CD4-positive, alpha-beta T cell treated with Interleukin-17A for 1 hour (primary cell): Measurements from ENCODE around the gene KCNMA1.
"Not testable (repeated sequence)": the region's sequence is repeated elsewhere in the genome, so short reads cannot be mapped to it uniquely, and the experiment has no call there.

ENCODE experiments used
- DNase-seq: peaks from one replicate; pipeline ENCODE4 v3.0.0-alpha.2; 2020

KCNMA1 gene

DNA sequence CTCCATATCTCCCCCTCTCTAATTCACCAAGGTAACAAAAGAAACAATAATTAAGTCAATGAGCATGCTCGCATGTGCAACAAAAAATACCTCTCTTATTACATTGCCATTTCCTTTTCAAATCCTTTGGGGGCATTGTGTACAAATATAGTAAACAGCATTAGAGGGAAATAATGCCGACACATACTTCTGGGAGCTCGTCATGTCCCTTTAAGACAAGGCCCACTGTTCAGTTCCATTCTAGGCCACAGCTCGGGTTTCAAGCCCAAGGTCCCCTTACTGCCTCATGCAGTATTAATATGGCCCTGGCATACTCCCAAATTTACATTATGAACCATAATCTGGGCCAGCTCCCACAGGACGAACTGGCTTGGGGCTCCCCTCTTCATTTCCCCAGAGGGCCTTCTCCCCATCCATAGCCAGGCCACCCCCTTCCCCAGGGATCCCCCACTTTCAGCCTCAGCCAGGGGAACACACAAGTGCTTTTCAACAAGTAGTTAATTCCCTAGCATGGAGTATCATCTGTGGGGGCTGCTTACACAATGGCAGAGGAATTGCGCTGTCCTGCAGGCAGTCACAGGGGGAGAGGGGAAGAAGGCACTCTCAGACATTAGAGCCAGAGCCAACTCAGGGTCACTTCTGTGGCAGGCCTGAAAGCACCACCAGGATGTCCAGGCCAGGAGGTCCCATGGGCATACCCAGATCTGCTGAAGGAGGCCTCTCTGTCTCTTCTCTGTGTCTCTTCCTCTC, 110.6 kb downstream of the KCNMA1 start:
- DNase-seq, result no peak

DNA sequence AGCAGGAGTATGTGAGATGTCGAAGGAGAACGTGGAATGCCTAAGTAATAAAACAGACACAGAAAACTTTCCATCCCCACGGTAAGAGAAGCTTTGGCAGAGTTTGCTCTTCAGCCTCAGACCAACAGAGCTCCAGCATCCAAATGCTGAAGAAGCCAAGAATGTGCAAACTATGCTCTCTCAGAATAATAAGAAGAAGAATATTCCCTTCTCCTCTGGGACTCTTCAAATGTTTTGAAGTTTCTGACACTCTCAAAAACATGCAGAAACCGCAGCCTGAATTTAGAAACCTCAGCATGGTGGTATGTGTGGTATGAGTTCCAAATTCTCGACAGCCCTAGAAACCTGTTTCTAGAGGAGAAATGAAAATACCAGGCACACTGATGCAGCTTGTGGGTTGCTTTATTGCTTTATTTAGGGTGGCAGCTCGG, 113.3 kb downstream of the KCNMA1 start:
- DNase-seq, result no peak

DNA sequence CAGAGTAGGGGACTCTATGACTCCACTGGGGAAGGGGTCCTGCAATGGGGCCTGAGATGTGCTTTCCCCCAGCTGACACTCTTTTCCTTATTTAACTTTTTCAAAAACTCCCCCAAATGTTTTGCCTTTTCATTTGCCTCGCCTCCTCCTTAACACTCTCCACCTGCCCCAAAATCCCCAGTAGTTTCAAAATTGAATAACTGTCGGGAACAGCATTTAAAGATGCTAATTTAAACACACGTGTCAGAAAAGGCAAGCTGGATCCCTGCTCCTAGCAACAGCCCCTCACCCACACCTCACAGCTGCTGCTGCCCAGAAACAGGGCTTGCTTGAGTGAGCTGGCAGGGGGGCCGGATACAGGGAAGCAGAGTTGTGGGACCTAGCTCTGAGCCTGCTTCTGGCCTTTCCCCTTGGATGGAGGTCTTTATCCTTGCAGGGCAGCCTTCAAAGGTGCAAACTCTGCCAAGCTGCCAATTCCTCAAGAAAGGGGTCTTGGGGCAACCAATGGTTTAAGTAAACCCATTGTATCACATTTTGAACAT, 115.3 kb downstream of the KCNMA1 start:
- no peak for DNase-seq

DNA sequence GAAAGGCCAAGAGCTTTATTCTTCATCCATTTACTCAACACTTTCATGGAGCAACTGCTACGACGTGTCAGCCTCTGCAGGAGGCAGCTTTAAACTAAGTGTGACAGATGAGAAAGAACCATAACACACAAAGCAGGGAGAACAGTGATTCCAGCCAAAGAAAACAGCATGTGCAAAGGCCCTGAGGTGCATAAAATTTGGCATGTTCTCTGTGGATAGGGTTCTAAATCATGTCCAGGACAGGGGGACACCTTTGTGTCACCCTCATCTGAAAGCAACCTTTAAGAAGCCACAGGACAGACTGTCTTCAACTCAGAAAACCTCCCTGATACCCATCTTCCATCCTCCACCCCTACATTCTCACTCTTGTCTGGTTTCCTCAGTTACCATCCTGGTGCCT, 116.6 kb downstream of the KCNMA1 start:
- DNase-seq, result no peak

DNA sequence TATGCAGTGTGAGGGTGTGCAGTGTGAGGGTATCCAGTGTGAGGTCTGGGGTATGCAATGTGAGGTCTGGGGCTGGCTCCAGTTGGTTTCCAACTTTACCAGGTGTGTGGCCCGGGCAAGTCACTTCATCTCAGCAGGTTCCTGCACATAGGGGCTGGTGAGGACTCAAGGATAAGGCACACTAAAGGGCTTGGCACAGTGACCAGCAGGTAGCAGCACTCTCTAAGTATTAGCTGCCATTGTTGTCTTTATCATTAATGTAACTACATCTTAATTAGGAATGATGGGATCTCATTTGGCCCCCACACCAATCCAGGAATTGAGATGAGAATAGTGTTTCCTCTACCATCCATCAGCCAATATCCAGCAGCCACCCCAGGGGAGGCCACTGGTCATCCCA, 117.3 kb downstream of the KCNMA1 start:
- DNase-seq, result no peak

DNA sequence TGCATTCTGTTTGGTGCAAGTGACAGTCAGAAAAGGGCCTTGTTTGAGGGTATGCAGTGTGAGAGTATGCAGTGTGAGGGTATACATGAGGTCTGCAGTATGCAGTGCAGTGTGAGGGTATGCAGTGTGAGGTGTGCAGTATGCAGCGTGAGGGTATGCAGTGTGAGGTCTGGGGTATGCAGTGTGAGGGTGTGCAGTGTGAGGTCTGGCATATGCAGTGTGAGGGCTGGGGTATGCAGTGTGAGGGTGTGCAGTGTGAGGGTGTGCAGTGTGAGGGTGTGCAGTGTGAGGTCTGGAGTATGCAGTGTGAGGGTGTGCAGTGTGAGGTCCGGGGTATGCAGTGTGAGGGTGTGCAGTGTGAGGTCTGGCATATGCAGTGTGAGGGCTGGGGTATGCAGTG, 117.8 kb downstream of the KCNMA1 start:
- DNase-seq, result not testable (repeated sequence)

DNA sequence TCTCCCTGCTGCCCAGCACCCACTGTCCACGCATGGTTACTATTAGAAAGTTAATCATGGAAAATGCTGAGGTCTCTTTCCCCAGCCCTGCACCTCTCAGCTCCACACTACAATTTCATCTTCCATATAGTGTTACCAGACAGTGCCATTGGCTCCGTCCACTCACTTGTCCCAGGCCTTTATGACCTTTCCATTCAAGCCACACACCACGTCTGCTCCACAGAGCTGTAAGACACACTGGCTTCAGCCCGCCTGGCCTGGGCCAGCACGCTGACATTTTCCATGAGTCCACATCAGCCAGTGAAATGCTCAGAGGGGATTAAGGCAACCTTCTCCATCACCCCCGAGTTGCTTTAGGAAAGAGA, 118.7 kb downstream of the KCNMA1 start:
- no peak for DNase-seq

DNA sequence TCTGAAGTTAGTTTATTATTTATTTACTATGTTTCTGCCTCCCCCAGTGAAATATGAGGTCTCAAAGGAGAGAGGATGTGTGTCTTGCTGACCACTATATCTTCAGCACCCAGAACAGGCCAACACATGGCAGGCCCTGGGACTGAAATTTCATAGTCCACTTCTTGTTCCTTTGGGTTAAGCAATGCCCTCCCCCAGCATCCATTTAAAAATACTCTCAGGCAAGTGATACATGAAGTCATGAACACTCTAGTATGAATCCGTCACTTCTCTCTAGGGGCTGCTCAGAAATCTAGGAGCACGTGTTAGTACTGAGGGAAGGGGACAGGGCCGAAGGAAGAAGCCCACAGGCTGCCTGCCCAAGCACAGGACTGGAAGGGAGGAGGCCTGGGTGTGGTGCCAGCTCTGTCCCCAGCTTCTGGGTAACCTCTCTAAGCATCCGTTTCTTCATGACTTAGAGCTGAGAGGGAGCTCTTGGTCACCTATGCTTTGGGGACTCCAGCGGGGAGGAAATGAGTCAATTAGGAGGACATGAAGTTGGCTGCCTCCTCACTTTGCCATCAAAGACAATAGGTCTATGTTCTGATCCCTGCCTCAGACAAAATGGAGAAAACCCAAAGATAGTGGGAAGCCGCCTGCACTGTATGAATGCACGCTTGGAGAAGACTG, 119.2 kb downstream of the KCNMA1 start:
- DNase-seq, result no peak

DNA sequence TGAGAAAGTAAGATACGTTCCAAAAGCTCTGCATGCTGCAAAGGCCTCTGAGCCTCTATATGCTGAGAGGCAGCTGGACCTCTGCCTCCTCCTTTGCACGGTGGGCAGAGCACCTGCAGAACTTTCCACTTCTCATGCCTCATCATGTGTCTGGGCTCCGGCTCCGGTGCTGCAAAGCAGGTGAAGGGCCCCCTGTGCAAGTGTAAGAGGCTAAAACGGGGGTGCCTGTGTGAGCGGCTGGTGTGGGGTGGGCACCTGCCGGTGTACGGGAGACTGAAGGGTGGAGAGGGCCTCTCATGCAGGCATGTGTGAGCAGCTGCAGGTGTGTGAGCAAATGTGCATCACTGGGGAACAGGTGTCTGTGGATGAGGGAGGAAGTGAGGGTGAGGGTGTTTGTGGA, 121.0 kb downstream of the KCNMA1 start:
- DNase-seq, result no peak

DNA sequence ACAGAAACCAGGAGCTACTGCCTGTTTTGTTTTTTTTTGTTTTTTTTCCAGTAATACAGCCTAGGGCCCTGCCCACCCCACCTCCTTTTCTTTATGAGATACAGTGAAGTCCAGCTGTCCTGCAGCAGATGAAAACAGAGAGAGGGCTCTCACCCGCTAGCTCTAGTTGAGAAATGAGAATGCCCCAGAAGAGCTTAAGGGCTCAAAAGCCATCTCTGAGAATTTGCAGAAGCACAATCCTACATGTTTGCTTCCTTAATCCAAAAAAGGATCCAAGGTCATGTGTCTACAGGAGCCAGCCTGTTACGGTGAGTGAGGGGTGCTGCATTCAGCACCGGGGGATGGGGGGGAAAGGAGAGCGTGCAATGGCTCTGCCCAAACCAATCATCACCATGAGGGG, 122.7 kb downstream of the KCNMA1 start:
- no peak for DNase-seq

DNA sequence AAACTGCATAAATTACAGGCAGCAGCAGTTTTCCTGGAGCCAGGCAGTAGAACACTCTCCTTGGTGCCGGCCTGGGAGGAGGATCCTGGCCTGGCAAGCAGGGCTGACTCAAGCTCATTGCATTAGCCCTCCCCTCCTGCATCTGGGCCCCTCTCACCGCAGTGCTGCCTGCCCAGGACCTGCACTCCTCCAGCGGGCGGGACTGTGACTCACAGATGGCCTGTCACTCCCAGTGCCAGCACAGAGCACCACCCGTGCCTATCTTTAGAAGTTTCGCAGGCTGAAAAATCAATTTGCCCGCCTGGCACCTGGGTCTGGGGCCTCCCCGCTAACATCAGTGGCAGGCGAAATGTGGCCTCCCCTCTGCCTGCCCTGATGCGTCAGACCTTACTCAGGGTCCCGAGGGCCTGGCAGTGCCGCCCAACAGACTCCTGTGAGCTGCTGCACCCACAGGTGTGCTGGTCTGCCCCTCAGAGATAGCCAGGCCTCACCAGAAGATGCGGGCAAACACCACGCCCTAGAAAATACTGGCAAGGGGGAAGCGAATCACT, 123.8 kb downstream of the KCNMA1 start:
- DNase-seq, result no peak

DNA sequence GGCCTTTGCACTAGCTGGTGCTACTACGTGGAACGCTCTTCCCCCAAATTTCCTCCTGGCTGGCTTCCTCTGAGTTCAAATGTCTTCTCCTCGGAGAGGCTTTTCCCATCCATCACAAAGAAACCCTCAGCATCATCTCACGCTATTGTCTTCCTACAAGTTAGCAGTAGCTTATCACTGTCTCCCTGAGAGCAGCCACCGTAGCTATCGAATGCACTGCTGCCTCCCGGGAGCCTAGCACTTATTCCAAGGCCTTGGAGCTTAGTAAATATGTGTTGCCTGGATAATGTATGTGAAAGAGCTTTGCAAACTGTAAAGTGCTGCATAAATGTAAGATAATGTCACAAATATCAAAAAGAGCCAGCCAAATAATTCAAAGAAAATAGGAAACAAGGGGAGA, 124.4 kb downstream of the KCNMA1 start:
- DNase-seq, result no peak

DNA sequence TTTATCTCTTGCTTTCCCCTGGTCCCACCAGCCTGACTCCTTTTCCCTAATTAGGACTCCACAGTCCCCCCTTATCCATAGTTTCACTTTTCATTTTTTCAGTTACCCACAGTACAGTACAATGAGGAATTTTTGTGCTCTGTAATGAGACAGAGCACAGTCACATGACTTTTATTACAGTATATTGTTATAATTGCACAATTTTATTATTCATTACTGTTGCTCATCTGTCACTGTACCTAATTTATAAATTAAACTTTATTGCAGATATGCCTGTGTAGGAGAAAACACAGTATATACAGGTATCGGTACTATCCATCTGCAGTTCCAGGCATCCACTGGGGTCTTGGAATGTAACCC, 125.4 kb downstream of the KCNMA1 start:
- no peak for DNase-seq

DNA sequence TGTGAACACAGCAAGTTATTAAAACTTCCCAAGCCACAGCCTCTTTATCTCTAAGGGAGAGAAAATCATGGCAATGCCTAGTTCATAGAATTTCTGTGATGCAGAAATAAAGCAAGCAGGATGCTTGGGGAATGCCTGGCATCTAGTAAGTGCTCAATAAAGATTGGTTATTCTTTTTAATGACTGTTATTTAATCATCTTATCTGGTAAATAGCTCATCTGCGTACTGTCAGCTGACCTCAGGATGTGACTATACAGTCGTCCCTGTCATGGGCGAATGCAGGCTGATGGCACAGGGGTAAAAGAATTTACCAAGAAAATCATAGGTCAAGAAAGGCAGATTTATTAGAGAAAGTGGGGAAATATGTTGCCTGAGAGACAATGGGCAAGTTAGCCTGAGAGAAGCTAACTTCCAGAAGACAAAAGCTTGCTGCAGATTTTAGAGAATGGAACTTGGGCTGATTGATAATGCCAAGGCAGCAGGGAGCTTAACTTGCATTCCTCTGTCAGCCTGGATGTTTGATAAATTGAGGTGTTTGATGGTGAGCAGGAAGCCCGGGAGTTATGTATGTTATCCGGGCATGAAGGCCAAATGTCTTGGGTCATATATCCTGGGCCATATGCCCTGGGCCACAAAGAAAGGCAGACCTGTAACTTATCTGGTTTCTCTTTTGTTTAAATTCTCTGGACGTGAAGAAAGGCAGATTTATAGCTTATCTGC, 126.0 kb downstream of the KCNMA1 start:
- no peak for DNase-seq

DNA sequence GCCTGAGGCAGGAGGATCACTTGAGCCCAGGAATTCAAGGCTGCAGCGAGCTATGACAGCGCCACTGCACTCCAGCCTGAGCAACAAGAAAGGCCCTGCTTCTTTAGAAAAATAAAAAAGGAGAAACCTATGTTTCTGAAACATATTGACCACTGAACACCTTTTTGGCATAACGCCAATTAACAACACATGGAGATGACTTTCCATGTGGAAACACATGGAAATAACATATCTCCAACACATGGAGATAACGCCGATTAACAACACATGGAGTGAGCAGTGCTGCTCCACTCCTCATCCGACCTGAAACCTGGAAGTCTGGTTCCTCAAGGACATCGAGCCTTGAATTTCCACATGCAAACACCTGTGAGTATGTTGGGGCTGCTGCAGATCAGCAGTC, 126.9 kb downstream of the KCNMA1 start:
- DNase-seq, result no peak

DNA sequence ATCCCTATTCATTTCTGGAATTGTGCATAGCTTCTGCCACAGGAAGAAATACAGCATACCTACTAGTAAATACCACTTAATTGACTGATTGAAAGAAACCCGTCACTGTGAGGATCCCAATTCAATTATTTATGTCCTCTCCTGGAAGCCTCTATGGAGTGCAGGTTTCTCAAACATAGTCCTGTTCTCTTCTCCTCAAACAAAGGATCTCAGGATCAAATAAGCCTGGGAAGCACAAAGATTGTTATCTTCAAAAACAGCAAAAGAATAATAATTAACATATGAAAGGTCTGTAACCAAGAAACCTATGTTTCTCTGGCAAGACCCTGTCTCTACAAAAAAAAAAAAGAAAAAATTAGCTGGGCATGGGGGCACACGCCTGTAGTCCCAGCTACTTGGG, 127.3 kb downstream of the KCNMA1 start:
- DNase-seq, result no peak

DNA sequence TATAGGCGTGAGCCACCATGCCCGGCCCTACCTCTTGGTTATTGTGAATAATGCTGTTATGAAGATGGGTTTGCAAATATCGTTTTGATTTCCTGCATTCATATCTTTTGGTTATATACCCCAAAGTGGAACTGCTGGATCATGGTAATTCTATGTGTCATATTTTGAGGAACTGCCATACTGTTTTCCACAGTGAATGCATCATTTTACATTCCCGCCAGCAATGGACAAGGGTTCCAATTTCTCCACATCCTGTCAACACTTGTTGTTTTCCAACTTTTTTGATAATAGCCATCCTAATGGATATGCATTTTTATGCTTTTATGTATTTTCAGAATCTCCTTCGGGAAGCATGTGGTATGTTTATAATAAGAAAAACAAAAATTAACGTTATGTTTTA, 128.2 kb downstream of the KCNMA1 start:
- DNase-seq, result no peak

DNA sequence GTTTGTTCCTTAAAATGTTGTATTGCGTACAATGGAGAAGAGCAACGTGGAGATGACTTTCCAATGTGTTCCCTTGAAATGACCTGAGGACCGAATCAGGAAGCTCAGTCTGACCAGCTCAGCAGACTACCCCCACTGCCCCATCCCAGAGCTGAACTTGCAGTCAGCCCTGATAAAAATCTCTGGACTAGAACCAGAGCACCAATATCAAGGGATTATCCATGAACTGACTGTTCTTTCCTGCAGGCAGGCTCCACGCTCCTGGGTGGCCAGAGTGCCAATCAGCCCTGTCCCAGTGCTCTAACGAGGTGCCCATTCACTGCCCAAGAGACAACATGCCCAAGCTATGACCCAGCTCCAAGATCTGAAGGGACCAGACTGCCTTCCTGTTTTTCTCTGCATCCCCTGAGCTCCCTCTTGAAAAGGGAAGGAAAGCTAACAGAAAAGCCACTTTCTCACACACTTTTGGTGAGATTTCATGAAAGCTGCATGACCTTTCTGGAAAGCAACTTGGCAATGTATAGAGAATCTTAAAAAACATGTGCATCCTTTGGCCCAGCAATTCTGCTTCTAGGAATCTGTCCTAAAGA, 130.2 kb downstream of the KCNMA1 start:
- no peak for DNase-seq

DNA sequence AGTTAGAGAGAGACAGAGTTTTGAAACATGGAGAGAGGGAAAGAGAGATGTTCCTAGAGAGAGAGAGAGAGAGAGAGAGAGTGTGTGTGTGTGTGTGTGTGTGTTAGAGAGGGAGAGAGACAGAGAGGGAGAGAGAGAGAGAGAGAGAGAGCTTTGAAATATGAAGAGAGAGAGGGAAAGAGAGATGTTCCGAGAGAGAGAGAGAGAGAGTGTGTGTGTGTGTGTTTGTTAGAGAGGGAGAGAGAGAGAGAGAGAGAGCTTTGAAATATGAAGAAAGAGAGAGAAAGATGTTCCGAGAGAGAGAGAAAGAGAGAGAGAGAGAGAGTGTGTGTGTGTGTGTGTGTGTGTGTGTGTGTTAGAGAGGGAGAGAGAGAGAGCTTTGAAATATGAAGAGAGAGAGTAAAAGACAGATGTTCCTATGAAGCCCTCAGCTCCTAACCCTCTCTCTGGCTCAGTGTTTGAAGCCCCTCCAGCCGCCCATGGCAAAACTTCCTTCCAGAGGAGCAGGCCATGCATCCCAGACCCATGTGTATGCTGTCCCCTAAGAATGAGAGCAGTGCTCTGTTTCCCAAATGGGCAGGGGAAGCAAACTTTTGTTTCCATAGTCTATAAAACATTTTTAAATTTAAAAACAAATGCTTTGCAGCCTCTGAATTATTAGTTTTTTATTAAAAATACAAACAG, 130.9 kb downstream of the KCNMA1 start:
- DNase-seq, result no peak

DNA sequence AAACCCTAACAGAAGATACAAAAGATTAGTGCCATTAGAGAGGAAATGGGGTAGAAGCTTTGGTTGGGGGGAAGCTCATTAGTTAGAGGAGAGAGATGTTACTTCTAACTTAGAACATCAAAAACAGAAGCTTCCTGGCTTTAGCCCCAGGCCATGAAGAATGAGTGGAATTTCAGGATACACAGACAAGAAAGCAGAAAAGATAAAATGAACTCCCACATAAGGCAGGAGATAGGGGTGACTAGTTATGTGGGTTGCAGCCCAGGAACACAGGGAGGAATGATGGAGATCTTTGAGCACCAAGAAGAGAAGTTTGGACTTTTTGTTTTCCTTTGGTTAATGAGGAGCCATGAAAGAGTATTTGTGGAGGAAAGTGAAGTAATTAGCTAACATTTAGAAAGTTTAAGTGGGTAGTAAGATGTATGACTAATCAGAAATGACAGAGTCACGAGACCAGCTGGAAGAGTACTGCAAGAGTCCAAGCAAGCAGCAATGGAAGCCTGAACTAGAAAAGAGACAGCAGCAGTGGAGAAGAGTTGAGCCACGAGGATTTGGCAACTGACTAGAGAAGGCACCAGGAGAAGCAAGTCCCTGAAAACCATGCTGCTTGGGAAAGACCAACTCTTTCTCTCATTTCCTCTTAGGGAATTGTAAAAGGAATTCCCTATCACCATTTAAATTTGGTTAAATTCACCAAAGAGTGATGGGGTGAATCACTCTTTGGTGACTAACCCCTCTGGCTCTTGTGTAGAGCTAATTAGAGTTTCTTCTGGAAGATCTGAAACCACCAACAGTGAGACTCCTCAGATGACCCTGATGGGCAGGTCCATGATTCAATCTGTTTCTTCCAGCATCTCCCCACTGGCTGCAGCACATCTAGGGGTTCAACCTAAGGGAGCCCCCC, 131.9 kb downstream of the KCNMA1 start:
- no peak for DNase-seq

DNA sequence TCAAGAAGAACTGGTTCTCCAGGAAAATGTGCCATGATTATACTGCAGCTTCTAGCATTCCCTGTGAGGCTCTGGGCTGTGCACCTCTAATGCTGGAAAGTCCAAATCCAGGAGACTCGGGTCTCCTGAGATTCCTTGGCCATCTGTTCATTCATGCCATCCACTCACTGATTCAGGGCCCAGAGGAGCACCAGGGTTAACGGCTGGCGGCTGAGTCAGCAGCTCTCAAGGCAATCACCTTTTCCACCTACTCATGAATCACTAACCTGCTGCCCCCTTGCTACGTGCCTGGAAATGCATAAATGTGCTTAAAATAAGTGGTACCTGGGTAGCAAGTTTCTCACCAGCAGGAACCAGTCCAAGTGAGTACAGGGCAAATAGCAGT, 132.7 kb downstream of the KCNMA1 start:
- no peak for DNase-seq
